ENCODE results near the gene TCTN1.

The TCTN1 gene

GRCh38 chr12:110575326-110575725, 38.6 kb upstream of the TCTN1 start:
- no peak overlapping the region for H3K4me3 ChIP-seq (ENCODE audit: low read depth, low read length)
- no peak for TF ChIP-seq CTCF (IDR thresholded peaks at IDR 0.05; ENCODE audit: low read depth, low read length)

- no peak overlapping the region for H3K4me3 ChIP-seq (ENCODE audit: low read depth, low read length)
- TF ChIP-seq CTCF (IDR thresholded peaks at IDR 0.05; ENCODE audit: low read depth, low read length): no peak
These were observed 37.4 kb upstream of the TCTN1 start for GRCh38 chr12:110576504-110576903.

- peak overlapping the region; percentile 50 for H3K4me3 ChIP-seq (ENCODE audit: low read depth, low read length)
- TF ChIP-seq CTCF (IDR thresholded peaks at IDR 0.05; ENCODE audit: low read depth, low read length): no peak
These were observed 35.9 kb upstream of the TCTN1 start for GRCh38 chr12:110577864-110578693.

- no peak for TF ChIP-seq CTCF (IDR thresholded peaks at IDR 0.05; ENCODE audit: low read depth, low read length)
- peak overlapping the region; percentile 50; the same call in 1 of the 2 replicates for H3K4me3 ChIP-seq (ENCODE audit: low read depth, low read length)
These were observed 35.0 kb upstream of the TCTN1 start for GRCh38 chr12:110578694-110579534.

- no peak overlapping the region for H3K4me3 ChIP-seq (ENCODE audit: low read depth, low read length)
- TF ChIP-seq CTCF (IDR thresholded peaks at IDR 0.05; ENCODE audit: low read depth, low read length): no peak
These were observed 34.2 kb upstream of the TCTN1 start for GRCh38 chr12:110579535-110580253.

GRCh38 chr12:110581931-110582275, 32.0 kb upstream of the TCTN1 start:
- H3K4me3 ChIP-seq (ENCODE audit: low read depth, low read length): peak overlapping the region; percentile 74
- no peak for TF ChIP-seq CTCF (IDR thresholded peaks at IDR 0.05; ENCODE audit: low read depth, low read length)

Measured in WI38 (cell line).